Activated CD4-positive, alpha-beta T cell treated with anti-CD3 and anti-CD28 coated beads for 1 hour (primary cell): ENCODE data around the gene SMPD4.
"Not testable (repeated sequence)": the region's sequence is repeated elsewhere in the genome, so short reads cannot be mapped to it uniquely, and the experiment has no call there.

Experiments
- DNase-seq: peaks from one replicate; pipeline ENCODE4 v3.0.0-alpha.2; 2020

SMPD4 gene

DNA sequence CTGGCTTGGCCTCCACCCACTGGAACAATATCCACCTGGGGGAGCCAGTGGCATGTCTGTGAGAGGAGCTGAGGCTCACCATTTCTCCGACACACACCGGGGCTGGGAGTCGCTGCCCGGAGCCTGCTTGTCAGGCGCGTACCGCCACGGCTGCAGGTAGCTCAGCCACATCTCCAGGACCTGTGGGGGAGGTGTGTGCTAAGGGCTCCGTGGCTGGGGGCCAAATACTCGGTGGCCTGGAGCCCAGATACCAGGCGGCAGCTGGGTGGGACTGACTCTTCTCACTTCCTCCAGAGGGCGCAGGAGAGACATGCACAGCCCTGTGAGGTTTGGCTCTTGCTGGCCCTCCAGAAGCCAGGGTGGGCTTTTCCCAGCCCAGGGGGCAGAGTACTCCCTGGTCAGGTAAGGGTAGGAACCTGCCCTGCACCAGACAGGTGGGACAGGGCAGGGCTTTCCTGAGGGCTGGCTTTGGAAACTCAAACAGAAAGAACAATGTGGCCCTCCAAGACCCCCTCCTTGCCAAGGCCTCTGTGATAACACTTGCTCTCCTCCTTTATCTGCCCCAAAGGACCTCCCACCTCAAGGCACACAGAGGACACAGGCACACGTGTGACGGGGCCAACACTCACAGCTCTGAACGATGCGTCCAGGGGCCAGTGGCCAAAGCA is 25.3 kb downstream of the SMPD4 start:
- not testable (repeated sequence) for DNase-seq

DNA sequence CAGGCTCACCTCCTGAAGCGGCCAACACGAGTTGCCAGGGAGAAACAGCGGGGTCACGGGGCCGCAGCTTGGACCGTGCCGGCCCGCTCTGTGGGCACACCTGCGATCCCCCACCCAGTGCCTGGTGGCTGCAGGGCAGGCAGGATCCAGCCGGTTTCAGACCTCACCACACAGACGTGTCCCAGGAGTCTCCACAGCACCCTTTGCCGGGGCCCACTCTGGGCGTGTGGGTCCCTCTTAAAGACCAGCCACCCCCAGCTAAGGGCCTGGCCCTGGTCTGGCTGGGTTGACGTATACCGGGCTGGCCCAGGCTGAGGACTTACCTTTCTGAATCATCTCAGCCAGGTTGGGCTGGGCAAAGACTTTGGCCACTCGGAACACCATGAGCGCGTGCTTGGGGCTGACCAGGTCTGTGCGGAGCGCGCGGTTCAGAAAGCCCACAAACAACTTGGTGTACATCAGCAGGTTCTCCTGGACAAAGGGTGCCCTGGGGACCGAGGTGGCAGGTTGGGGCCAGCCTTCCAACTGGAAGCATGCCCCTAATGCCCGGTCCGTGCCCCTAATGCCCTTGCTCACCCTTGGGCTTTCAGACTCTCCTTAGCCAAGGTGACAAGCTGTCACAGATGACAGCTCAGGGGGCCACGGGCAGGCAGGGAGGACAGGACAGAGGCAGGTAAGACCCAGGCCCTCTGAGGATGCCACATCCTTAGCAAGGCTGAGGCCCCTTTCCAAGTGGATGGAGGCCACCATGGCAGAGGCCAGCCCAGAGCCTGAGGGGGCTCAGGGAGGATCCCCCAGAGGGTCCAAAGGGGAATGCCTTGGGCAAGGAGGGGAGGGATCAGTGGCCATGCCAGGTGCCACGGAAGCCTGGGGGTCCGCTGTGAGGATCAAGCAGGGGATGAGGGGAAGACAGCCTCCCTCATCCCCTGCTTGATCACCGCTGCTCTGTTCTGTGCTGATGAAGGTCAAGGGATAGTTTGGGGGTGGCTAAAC is 26.3 kb downstream of the SMPD4 start:
- DNase-seq: no peak

DNA sequence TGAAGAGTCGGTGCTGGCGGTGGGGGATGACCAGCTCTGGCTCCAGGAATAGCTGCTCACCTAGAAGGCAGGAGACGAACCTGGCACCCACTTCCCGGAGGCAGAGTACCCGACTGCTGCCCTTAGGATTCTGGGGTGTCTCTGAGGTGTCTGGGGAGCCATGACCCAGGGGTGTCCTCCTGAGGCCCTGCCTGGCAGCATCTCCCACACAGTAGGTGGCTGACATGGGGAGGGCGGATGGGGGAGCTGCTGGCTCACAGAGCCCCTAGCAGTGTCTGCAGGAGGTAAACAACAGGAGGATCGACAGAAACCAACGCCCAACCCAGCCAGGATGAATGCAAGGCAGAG is 27.0 kb downstream of the SMPD4 start:
- DNase-seq: not testable (repeated sequence)

DNA sequence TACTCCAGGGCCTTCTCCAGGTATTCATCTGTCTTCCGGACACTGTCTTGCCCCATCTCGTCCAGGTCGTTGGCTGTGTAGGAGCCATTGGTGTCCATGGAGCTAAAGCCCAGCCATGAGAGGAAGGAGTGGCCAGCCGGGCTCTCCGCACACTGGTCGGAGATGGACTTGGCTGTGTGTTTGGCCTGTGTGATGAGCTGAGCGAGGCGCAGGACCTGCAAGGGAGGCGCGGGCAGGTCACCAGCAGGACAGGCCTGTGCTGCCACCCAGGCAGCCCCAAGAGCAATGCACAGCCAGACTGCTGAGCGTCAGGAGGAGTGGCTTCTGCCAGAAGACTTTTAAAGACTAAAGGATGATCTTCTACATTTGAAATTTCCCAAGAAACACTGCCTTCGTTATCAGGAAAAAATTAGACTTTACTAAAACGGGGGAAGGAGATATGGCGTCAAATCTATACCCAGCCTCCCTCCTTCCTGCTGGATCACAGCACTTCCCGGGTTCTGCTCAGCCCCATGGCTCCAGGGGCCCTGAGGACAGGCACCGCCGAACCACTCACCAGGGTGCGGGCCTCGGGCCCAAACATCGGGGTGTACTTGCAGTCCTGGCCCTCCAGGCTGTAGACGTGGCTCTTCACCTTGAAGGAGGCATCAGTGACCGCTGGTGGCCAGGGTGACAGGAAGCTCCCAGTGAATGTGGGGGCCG is 27.5 kb downstream of the SMPD4 start:
- not testable (repeated sequence) for DNase-seq

DNA sequence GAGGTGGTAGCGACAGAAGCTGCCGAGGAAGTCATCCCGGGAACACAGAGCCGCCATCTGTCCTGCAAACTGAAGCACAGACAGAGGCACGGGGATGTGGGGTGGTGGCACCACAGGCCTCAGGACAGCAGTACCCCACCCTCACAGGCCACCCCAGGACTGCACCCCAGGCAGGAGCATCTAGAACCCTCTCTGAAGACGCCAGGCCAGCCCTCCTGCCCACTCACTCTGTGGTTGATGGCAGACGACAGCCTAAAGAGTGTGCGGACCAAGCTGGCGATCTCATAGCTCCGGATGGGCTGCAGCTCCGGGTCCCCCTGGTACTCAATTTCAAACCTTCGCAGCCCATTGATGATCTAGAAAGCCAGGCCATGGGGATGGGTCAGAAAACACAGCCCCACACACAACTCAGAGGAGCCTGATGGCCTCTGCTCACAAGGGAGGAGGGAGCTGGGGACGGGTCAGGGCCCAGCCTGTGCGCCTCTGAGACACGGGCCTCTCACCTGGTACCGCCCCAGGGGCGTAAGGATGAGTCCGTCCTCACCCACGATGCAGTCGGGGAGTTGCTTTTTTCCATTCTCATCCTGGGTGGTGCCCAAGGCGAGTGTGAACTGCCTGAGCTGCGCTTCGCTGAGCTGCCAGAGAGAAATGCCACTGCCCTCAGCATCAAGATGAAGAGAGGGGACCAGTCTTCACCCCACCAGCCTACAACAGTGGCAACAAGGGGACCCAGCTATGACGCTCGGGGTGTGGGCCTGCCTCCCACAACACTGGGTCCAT is 28.4 kb downstream of the SMPD4 start:
- no peak for DNase-seq

DNA sequence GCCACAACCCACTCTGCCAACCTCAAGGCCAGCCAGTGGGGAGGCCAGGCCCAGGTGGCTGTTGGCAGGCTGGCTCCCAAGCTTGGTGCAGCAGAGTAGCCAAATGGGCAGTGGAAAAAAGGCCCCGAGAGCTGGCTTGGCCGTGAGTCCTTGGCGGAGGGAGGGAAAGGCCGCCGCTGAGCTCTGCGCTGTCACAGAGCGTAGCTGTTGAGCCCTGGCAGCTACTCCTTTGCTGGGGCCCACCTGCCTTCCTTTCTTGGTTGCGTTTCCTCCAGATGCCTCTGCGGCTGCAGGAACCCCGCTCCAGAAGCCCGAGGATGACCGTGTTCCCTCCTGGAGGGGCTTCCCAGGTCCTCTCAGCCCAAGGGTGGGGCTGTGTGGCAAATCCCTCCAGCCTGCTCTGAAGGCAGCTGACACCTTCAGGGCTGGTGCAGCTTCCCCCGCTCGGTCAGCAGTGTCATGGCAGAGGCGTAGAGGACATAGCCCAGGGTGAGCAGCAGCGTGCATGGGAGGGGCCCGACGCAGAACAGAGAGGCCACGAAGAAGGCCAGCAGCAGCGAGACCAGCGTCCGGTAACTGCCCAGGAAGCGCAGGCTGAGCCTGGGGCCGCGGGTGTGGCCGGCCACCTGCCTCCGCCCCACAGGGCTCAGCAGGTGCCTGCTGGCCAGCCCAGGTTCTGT is 29.1 kb downstream of the SMPD4 start:
- not testable (repeated sequence) for DNase-seq

DNA sequence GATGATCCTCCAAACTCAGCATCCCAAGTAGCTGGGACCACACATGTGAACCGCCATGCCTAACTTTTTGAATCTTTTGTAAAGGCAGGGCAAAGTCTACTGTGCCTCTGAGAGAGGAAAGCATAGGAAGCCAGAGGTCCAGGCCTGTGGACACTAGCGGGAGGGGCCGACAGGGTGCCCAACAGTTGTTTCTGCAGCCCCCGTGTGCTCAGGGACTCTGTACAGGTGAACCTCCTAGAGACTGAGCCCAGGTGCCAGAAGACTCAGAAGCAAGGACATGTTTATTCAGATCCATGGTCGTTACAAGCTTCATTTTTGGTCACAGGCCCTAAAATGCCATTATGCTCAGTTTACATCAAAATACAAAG is 30.3 kb downstream of the SMPD4 start:
- DNase-seq: not testable (repeated sequence)

GRCh38 chr2:130150181-130151144 is 30.9 kb downstream of the SMPD4 start:
- DNase-seq: no peak

- DNase-seq: not testable (repeated sequence)
These were observed 32.9 kb downstream of the SMPD4 start for GRCh38 chr2:130148515-130148914.

GRCh38 chr2:130145006-130145414 is 36.4 kb downstream of the SMPD4 start, which contains the start of gene CCDC74B:
Gene CCDC74B, minus strand, starts transcription at chr2:130145112. Its CDS starts 116 bp downstream, at chr2:130144996.
- peak; percentile 28 for DNase-seq

DNA sequence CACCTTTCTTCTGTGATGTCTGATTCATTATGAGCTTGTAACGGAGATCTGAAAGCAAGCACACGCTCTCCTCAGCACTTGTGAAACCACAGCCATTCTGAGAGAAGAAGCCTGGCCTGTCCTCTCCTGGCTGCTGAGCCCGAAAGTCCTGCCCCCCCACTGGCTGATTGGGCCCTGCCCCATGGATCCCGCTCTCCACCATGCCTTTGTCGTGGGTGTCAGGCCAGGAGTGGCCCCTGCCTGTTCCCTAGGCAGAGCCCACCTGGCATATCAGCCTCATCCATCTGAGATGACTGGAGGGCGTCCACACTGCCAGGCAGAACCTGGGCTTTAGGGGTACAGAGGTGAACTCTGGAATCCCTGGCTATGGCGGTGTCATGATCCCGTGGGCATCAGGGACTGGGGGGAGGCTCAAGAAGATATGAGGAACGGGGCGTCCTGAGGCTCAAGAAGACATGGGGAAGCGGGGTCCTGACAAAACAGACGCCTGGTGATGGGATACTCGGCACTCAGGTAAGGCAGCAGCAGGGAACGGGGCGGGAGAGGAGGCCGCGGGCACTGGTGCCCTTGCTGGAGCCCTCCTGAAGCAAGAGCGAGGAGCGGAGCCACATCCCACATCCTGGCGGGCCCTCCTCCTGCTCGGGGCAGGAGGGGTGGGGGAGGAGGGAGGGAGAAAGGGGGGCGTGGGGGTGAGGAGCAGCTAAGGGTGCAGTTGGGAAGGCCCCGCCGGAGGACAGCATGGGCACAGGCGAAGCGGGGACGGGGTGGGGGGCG is 37.9 kb downstream of the SMPD4 start:
- not testable (repeated sequence) for DNase-seq

- DNase-seq: not testable (repeated sequence)
These were observed 38.8 kb downstream of the SMPD4 start for GRCh38 chr2:130142396-130143265.

- not testable (repeated sequence) for DNase-seq
These were observed 39.6 kb downstream of the SMPD4 start for GRCh38 chr2:130141645-130142370.

DNA sequence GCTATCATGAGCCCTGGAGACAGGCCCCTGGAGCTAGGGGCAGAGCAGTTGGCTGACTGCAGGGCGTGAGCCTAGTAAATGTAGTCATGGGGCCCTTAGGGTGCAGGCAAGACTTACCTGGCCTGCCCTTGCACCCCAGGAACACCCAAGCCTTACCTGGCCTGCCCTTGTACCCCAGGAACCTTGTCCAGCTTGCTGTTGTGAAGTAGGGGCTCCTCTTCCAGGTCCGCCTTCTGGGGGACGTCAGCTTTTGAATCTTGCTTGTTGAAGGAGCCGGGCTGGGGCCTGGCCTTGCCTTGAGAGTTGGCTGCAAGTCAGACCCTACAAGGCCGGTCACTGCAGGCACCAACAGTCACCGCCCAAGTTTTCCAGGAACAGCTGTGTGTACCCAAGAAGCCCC is 40.4 kb downstream of the SMPD4 start:
- not testable (repeated sequence) for DNase-seq

- DNase-seq: not testable (repeated sequence)
These were observed 40.9 kb downstream of the SMPD4 start for GRCh38 chr2:130140516-130140915.

DNA sequence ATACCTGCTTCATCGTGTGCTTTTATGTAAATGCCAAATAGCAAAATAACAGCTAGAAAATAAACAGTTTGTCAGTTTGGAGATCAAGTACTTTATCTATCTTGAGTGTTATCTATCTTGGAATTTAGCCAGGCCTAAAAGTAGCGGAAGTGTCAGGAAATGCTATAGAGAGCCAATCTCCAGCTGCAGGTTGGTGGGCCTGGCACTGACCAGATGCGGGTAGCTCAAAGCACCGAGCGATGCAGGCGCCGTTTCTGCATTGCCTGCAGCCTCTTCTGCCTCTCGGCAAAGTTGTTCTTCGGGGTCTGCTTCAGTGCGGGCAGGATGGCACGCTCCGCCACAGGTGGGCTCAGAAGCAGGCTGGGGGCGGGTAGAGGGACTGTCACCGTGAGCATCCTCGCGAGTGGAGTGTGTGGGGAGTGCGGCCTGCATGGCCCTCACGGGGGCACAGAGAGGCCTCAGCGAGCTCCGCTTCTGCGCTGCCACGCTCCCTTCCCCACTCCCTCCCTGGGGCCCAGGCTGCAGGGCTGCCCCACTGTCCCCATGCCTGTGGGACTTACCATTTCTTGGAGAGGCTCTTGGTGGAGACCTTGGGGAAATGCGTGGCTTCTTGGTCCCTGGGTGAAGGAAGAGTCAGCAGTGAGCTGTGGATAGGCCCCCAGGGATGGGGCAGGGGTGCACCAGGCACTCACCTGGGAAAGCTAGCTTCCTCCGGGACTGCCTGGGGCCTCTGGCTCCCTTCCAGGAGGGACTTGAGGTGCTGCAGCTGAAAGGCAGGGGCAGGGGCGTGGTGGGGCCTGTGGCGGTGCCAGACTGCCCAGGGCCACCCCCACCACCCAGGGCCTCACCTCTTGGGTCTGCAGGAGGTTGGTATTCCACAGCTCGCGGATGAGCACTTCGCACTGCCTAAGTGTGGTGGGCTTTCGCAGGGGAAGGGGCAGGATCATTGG is 41.8 kb downstream of the SMPD4 start:
- not testable (repeated sequence) for DNase-seq

- not testable (repeated sequence) for DNase-seq
These were observed 42.6 kb downstream of the SMPD4 start for GRCh38 chr2:130138841-130139251.
